Hepatocyte (in vitro differentiated cells): ENCODE data around the gene ODF2.

Experiments
- CTCF ChIP-seq: fragments of 200-600 bp; sonication (generic); IDR thresholded peaks from 2 replicates; pipeline ENCODE4 v1.5.1; 2016; ENCODE audit warnings: antibody characterized with exemption, mild to moderate bottlenecking; ENCODE audit not compliant: poor library complexity
- EZH2 ChIP-seq: fragments of 200-600 bp; sonication (generic); IDR thresholded peaks from 2 replicates; pipeline ENCODE4 v1.6.1; 2016; ENCODE audit warnings: antibody characterized with exemption, mild to moderate bottlenecking, borderline replicate concordance
- EZH2phosphoT487 ChIP-seq: fragments of 200-600 bp; sonication (generic); IDR thresholded peaks from one replicate; pipeline ENCODE4 v1.6.1; 2018; ENCODE audit warnings: antibody characterized with exemption, mild to moderate bottlenecking, low read depth, moderate library complexity; ENCODE audit not compliant: unreplicated experiment, severe bottlenecking

- TF ChIP-seq CTCF (no peak), EZH2 (no peak), EZH2phosphoT487 (no peak)
These were observed 94.4 kb downstream of the ODF2 start for GRCh38 chr9:128550226-128550625.
